Smooth muscle cell (in vitro differentiated cells): ENCODE data around the gene ITGA11. TPM values are rescaled to one million over a fixed set of nuclear protein-coding genes. Genes with fewer than 3 reads are reported as not detected.

Experiments used
- DNase-seq: peaks from one replicate; lab custom pipeline; 2025; ENCODE audit not compliant: unreplicated experiment; lab: John Stamatoyannopoulos, UW
- H2AFZ ChIP-seq: fragments of 200-600 bp; sonication (generic); 2 replicates; pipeline ENCODE4 v1.6.0; 2016; ENCODE audit warnings: antibody characterized with exemption, low read depth, mild to moderate bottlenecking
- H3F3A ChIP-seq: fragments of 200-600 bp; sonication (generic); 2 replicates; pipeline ENCODE4 v1.6.0; 2017; ENCODE audit warnings: antibody characterized with exemption, low read depth
- H3K27ac ChIP-seq: fragments of 200-600 bp; sonication (generic); 2 replicates; pipeline ENCODE4 v1.5.1; 2016; ENCODE audit warnings: low read depth, mild to moderate bottlenecking
- H3K27me3 ChIP-seq: fragments of 200-600 bp; sonication (generic); 2 replicates; pipeline ENCODE4 v1.6.1; 2016; ENCODE audit warnings: low read depth, mild to moderate bottlenecking
- H3K36me3 ChIP-seq: fragments of 200-600 bp; sonication (generic); 2 replicates; pipeline ENCODE4 v1.5.1; 2016; ENCODE audit warnings: low read depth
- H3K4me1 ChIP-seq: fragments of 200-600 bp; sonication (generic); 2 replicates; pipeline ENCODE4 v1.5.1; 2016; ENCODE audit warnings: low read depth
- H3K4me2 ChIP-seq: fragments of 200-600 bp; sonication (generic); 2 replicates; pipeline ENCODE4 v1.6.0; 2016; ENCODE audit warnings: mild to moderate bottlenecking
- H3K4me3 ChIP-seq: fragments of 200-600 bp; sonication (generic); 2 replicates; pipeline ENCODE4 v1.5.1; 2016; ENCODE audit warnings: mild to moderate bottlenecking
- H3K79me2 ChIP-seq: fragments of 200-600 bp; sonication (generic); 2 replicates; pipeline ENCODE4 v1.6.0; 2016; ENCODE audit warnings: low read depth, mild to moderate bottlenecking
- H3K9ac ChIP-seq: fragments of 200-600 bp; sonication (generic); 2 replicates; pipeline ENCODE4 v1.6.0; 2016; ENCODE audit warnings: low read depth
- H3K9me3 ChIP-seq: fragments of 200-600 bp; sonication (generic); replicated peaks from 2 replicates; pipeline ENCODE4 v1.5.1; 2016; ENCODE audit warnings: low read depth
- H4K20me1 ChIP-seq: fragments of 200-600 bp; sonication (generic); 2 replicates; pipeline ENCODE4 v1.6.0; 2016; ENCODE audit warnings: low read depth
- CTCF ChIP-seq: fragments of 200-600 bp; sonication (generic); IDR thresholded peaks from 2 replicates; pipeline ENCODE4 v1.5.1; 2017; ENCODE audit warnings: borderline replicate concordance, mild to moderate bottlenecking, antibody characterized with exemption; ENCODE audit not compliant: insufficient read depth, poor library complexity, severe bottlenecking
- WGBS: methylation state at CpG from one replicate; pipeline ENCODE4 v1.1.7; 2016; ENCODE audit warnings: low lambda C conversion rate; 5-methylcytosine and 5-hydroxymethylcytosine counted together
- polyA plus RNA-seq: library from polyadenylated mRNA; unstranded; fragments of >200 nt; fragmentation: Nextera tagmentation; extraction: Ambion mirVana; gene quantifications from 2 replicates; pipeline ENCODE4 v1.2.1, GENCODE V29; 2016
- total RNA-seq: library from RNA; depleted of rRNA; stranded (reverse); fragments of >200 nt; gene quantifications from 2 replicates; pipeline ENCODE4 v1.2.3, GENCODE V29; 2014

Gene ITGA11
- total and polyA plus RNA-seq, 2 experiments from 2014 or later, result 87.8 to 133 TPM

- H3K27ac ChIP-seq, result no peak overlapping the region
- no peaks in the 10 kb centered on the region for H3F3A ChIP-seq
- TF ChIP-seq CTCF, result no peak
- no peaks in the 10 kb centered on the region for H3K27me3 ChIP-seq
- no peak overlapping the region for H3K4me3 ChIP-seq
- no peak overlapping the region for H2AFZ ChIP-seq
- DNase-seq, result no peak
- H4K20me1 ChIP-seq, result no peaks in the 10 kb centered on the region
- H3K9me3 ChIP-seq, result no peaks in the 10 kb centered on the region
- no peaks in the 10 kb centered on the region for H3K79me2 ChIP-seq
- peaks cover 2% of the 10 kb centered on the region for H3K36me3 ChIP-seq
- H3K4me1 ChIP-seq, result peaks cover 19% of the 10 kb centered on the region
- 97% methylated on average over 22 of the region's 22 CpGs for WGBS
- no peak overlapping the region for H3K4me2 ChIP-seq
- no peak overlapping the region for H3K9ac ChIP-seq
Observed at GRCh38 chr15:68310804-68311463, 121.0 kb downstream of the ITGA11 start.

GRCh38 chr15:68310178-68310803 lies 121.7 kb downstream of the ITGA11 start:
- Histone ChIP-seq H3K79me2 (no peaks in the 10 kb centered on the region), H3K9me3 (no peaks in the 10 kb centered on the region), H3K4me2 (no peak overlapping the region), H3K27me3 (no peaks in the 10 kb centered on the region), H4K20me1 (no peaks in the 10 kb centered on the region), H3K4me1 (peaks cover 13% of the 10 kb centered on the region), H3K36me3 (peaks cover 2% of the 10 kb centered on the region), H3K4me3 (no peak overlapping the region), H3K27ac (no peak overlapping the region), H2AFZ (no peak overlapping the region), H3K9ac (no peak overlapping the region), H3F3A (no peaks in the 10 kb centered on the region)
- WGBS, result 69% methylated on average over 7 of the region's 7 CpGs
- DNase-seq, result no peak
- TF ChIP-seq CTCF, result no peak

GRCh38 chr15:68309024-68309423 lies 122.9 kb downstream of the ITGA11 start:
- Histone ChIP-seq H3K9ac (no peak overlapping the region), H3K27me3 (no peaks in the 10 kb centered on the region), H3K4me1 (peaks cover 11% of the 10 kb centered on the region), H3F3A (no peaks in the 10 kb centered on the region), H3K4me3 (no peak overlapping the region), H4K20me1 (no peaks in the 10 kb centered on the region), H3K27ac (no peak overlapping the region), H3K9me3 (no peaks in the 10 kb centered on the region), H3K79me2 (no peaks in the 10 kb centered on the region), H2AFZ (no peak overlapping the region), H3K36me3 (peaks cover 2% of the 10 kb centered on the region), H3K4me2 (no peak overlapping the region)
- no peak for DNase-seq
- TF ChIP-seq CTCF, result no peak
- WGBS, result 95% methylated on average over 3 of the region's 3 CpGs
